Gastrocnemius medialis (tissue), 4 donors: Measurements from ENCODE around the gene RAX2. TPM values are rescaled to one million over a fixed set of nuclear protein-coding genes. Genes with fewer than 3 reads are reported as not detected.

ENCODE experiments used
- ATAC-seq, 2 donors: fragments of 150-250 bp; one replicate each; pipeline ENCODE4 v1.9.1; 2016
- DNase-seq, 2 donors: peaks; one replicate each; pipeline ENCODE4 v3.0.0-alpha.2; 2019
- H3K27ac ChIP-seq, 4 donors: fragments of 200-600 bp; sonication (generic); 1 replicate in 1 of 4; 2 replicates in 3 of 4; pipeline ENCODE4 v1.5.1; 2016 to 2018; ENCODE audit warnings: mild to moderate bottlenecking in 2 of 4, moderate library complexity in 1 of 4
- H3K27me3 ChIP-seq, 3 donors: fragments of 200-600 bp; sonication (generic) in 2 of 3; 1 replicate in 1 of 3; 2 replicates in 2 of 3; pipeline versions ENCODE4 v1.5.1 to v1.6.0; 2016 to 2019; ENCODE audit warnings: mild to moderate bottlenecking in 1 of 3, moderate library complexity in 1 of 3
- H3K36me3 ChIP-seq, 2 donors: fragments of 200-600 bp; sonication (generic) in 1 of 2; one replicate each; pipeline ENCODE4 v1.5.1; 2017 to 2018
- H3K4me1 ChIP-seq, 2 donors: fragments of 200-600 bp; sonication (generic) in 1 of 2; one replicate each; pipeline ENCODE4 v1.5.1; 2016 to 2017; ENCODE audit warnings: mild to moderate bottlenecking in 2 of 2
- H3K4me3 ChIP-seq, 4 donors: fragments of 200-600 bp; sonication (generic) in 3 of 4; 1 replicate in 1 of 4; 2 replicates in 3 of 4; pipeline ENCODE4 v1.5.1; 2016 to 2019; ENCODE audit warnings: mild to moderate bottlenecking in 2 of 4
- H3K9me3 ChIP-seq, 3 donors: fragments of 200-600 bp; sonication (generic) in 2 of 3; 1 replicate in 1 of 3; 2 replicates in 2 of 3; pipeline ENCODE4 v1.5.1; 2016 to 2019
- CTCF ChIP-seq, 5 experiments: fragments of 450-650 bp in 3 of 5; fragments of 200-600 bp in 2 of 5; sonication (generic) in 2 of 5; IDR thresholded peaks in 4 of 5; conservative IDR thresholded peaks in 1 of 5; 1 replicate in 4 of 5; 2 replicates in 1 of 5; pipeline ENCODE4 v1.5.1; 2016 to 2019; ENCODE audit warnings: antibody characterized with exemption in 5 of 5, mild to moderate bottlenecking in 3 of 5, moderate library complexity in 3 of 5
- POLR2A ChIP-seq, 2 donors: fragments of 450-650 bp; IDR thresholded peaks; one replicate each; pipeline ENCODE4 v1.6.1; 2017; ENCODE audit warnings: antibody characterized with exemption in 2 of 2, mild to moderate bottlenecking in 2 of 2, moderate library complexity in 2 of 2
- in situ Hi-C, 4 donors: fragments of 200-750 bp; cut with MboI; loops; one replicate each; pipeline versions ENCODE4 v1.15.0 to v1.8.0; 2017; ENCODE audit warnings: low sequenced_read_pairs in 4 of 4
- intact Hi-C: fragments of 100-400 bp; cut with DNase I; formaldehyde crosslinking; loops from one replicate; pipeline ENCODE4 v1.15.1; 2023; ENCODE audit warnings: low total_unique reads
- total RNA-seq, 4 donors: library from RNA; depleted of rRNA; stranded (reverse); fragments of >200 nt; gene quantifications; one replicate each; pipeline versions ENCODE4 v1.1.0 to v1.2.3, GENCODE V29; 2016

Gene RAX2
- total RNA-seq, 4 donors from 2014 or later, result not detected

DNA sequence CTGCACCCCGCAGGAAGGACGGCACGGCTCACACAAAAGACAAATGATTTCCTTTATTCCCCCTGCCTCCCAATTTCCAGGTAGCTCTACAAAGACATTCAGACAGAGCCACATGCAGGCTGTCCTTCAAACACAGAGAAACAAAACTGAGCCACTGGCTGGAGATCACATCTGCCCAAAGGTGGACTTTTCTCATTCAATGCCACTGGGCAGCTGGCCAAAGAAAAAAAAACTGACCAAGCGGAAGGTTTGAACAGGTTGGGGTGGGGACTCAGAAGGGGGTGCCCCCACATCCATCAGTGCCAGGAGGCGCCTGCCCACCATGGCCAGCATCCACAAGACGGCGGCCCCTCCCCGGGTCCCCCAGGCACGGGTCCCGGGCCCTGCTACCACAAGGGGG is 32.0 kb upstream of the RAX2 start:
- no peaks in the 10 kb centered on the region for H3K9me3 ChIP-seq
- intact Hi-C loops (no loop called here), in situ Hi-C loops (no loop called here)
- DNase-seq (no peak), ATAC-seq (no peak)
- no peak overlapping the region for H3K27ac ChIP-seq
- TF ChIP-seq CTCF (IDR thresholded peaks at IDR 0.05 in 4 of 5, conservative IDR thresholded peaks at IDR 0.05 in 1 of 5) (no peak), POLR2A (IDR thresholded peaks at IDR 0.05) (no peak)
- no peaks in the 10 kb centered on the region for H3K36me3 ChIP-seq
- peaks cover 44 to 59% (median 57%) of the 10 kb centered on the region in 3 donors for H3K27me3 ChIP-seq
- no peak overlapping the region for H3K4me3 ChIP-seq
- peaks cover 0 to 3% of the 10 kb centered on the region in 2 donors for H3K4me1 ChIP-seq

- no peak for TF ChIP-seq CTCF (IDR thresholded peaks at IDR 0.05 in 4 of 5, conservative IDR thresholded peaks at IDR 0.05 in 1 of 5)
- no peak for TF ChIP-seq POLR2A (IDR thresholded peaks at IDR 0.05)
- peaks cover 50 to 62% (median 61%) of the 10 kb centered on the region in 3 donors for H3K27me3 ChIP-seq
Observed at GRCh38 chr19:3803114-3803888, 31.3 kb upstream of the RAX2 start.

GRCh38 chr19:3801412-3802096 is 29.5 kb upstream of the RAX2 start:
- H3K4me1 ChIP-seq, result peaks cover 0 to 3% of the 10 kb centered on the region in 2 donors
- no peaks in the 10 kb centered on the region for H3K36me3 ChIP-seq
- in situ Hi-C loops (no loop called here), intact Hi-C loops (no loop called here)
- no peaks in the 10 kb centered on the region for H3K9me3 ChIP-seq
- no peak overlapping the region for H3K27ac ChIP-seq
- H3K27me3 ChIP-seq, result peaks cover 50 to 66% (median 64%) of the 10 kb centered on the region in 3 donors
- TF ChIP-seq CTCF (IDR thresholded peaks at IDR 0.05 in 4 of 5, conservative IDR thresholded peaks at IDR 0.05 in 1 of 5), result no peak
- no peak for TF ChIP-seq POLR2A (IDR thresholded peaks at IDR 0.05)
- no peak overlapping the region for H3K4me3 ChIP-seq
- ATAC-seq (no peak), DNase-seq (no peak)

More at GRCh38 chr19:3803114-3803888, 31.3 kb upstream of the RAX2 start:
- DNase-seq (no peak), ATAC-seq (no peak)
- in situ Hi-C loops, result no loop called here
- H3K36me3 ChIP-seq, result no peaks in the 10 kb centered on the region
- no peaks in the 10 kb centered on the region for H3K9me3 ChIP-seq
- peaks cover 0 to 3% of the 10 kb centered on the region in 2 donors for H3K4me1 ChIP-seq
- no peak overlapping the region for H3K4me3 ChIP-seq
- H3K27ac ChIP-seq, result no peak overlapping the region
- intact Hi-C loops, result no loop called here

GRCh38 chr19:3800996-3801395 is 29.0 kb upstream of the RAX2 start:
- no peaks in the 10 kb centered on the region for H3K9me3 ChIP-seq
- in situ Hi-C loops, result no loop called here
- no peak overlapping the region for H3K4me3 ChIP-seq
- no peak for ATAC-seq
- H3K36me3 ChIP-seq, result no peaks in the 10 kb centered on the region
- H3K4me1 ChIP-seq, result peaks cover 0 to 3% of the 10 kb centered on the region in 2 donors
- peaks cover 50 to 72% (median 63%) of the 10 kb centered on the region in 3 donors for H3K27me3 ChIP-seq
- intact Hi-C loops, result no loop called here
- TF ChIP-seq CTCF (IDR thresholded peaks at IDR 0.05 in 4 of 5, conservative IDR thresholded peaks at IDR 0.05 in 1 of 5), result no peak
- no peak for TF ChIP-seq POLR2A (IDR thresholded peaks at IDR 0.05)
- no peak for DNase-seq
- H3K27ac ChIP-seq, result no peak overlapping the region
